HUES64 (cell line): ENCODE measurements around the gene F11R.
"Not testable (repeated sequence)": the region's sequence is repeated elsewhere in the genome, so short reads cannot be mapped to it uniquely, and the experiment has no call there.

Experiments used
- H3K27ac ChIP-seq: 2 replicates; pipeline ENCODE4 v1.7.0; 2013; ENCODE audit warnings: low read depth, low read length, inconsistent platforms
- H3K27me3 ChIP-seq: 2 replicates; pipeline ENCODE4 v1.6.1; 2013; ENCODE audit warnings: mild to moderate bottlenecking, low read length; ENCODE audit not compliant: insufficient read depth
- H3K36me3 ChIP-seq: 2 replicates; pipeline ENCODE4 v1.6.1; 2013; ENCODE audit warnings: mild to moderate bottlenecking, low read length; ENCODE audit not compliant: insufficient read depth
- H3K4me1 ChIP-seq: 2 replicates; pipeline ENCODE4 v1.6.1; 2013; ENCODE audit warnings: mild to moderate bottlenecking, low read length, moderate library complexity; ENCODE audit not compliant: insufficient read depth
- H3K4me3 ChIP-seq: 2 replicates; pipeline ENCODE4 v1.5.1; 2013; ENCODE audit warnings: mild to moderate bottlenecking, low read length, moderate library complexity
- H3K9ac ChIP-seq: 2 replicates; pipeline ENCODE4 v1.6.1; 2013; ENCODE audit warnings: mild to moderate bottlenecking, low read depth, low read length
- H3K9me3 ChIP-seq: 2 replicates; pipeline ENCODE4 v1.6.1; 2013; ENCODE audit warnings: low read depth, low read length; ENCODE audit not compliant: insufficient read depth
- WGBS: fragments of 150-250, 120-280 bp; methylation state at CpG from one replicate; pipeline ENCODE4 v1.1.7; 2013; ENCODE audit warnings: missing lambda C conversion rate; 5-methylcytosine and 5-hydroxymethylcytosine counted together

F11R gene

GRCh38 chr1:161008869-161009510, 12.0 kb downstream of the F11R start:
- H3K9ac ChIP-seq, result no peak overlapping the region
- H3K36me3 ChIP-seq, result peaks cover 16% of the 10 kb centered on the region
- no peaks in the 10 kb centered on the region for H3K9me3 ChIP-seq
- 85% methylated on average over 2 of the region's 4 CpGs for WGBS
- H3K4me3 ChIP-seq, result no peak overlapping the region
- no peak overlapping the region for H3K27ac ChIP-seq
- H3K27me3 ChIP-seq, result no peaks in the 10 kb centered on the region
- H3K4me1 ChIP-seq, result peaks cover 13% of the 10 kb centered on the region

GRCh38 chr1:161007369-161007768, 13.6 kb downstream of the F11R start:
- no peak overlapping the region for H3K4me3 ChIP-seq
- 100% methylated on average over 1 of the region's 2 CpGs for WGBS
- H3K4me1 ChIP-seq, result no peaks in the 10 kb centered on the region
- no peak overlapping the region for H3K27ac ChIP-seq
- H3K9me3 ChIP-seq, result no peaks in the 10 kb centered on the region
- H3K36me3 ChIP-seq, result peaks cover 17% of the 10 kb centered on the region
- no peak overlapping the region for H3K9ac ChIP-seq
- H3K27me3 ChIP-seq, result no peaks in the 10 kb centered on the region

- H3K27me3 ChIP-seq, result no peaks in the 10 kb centered on the region
- no peak overlapping the region for H3K27ac ChIP-seq
- H3K4me1 ChIP-seq, result no peaks in the 10 kb centered on the region
- H3K9ac ChIP-seq, result no peak overlapping the region
- 91% methylated on average over 8 of the region's 8 CpGs for WGBS
- H3K9me3 ChIP-seq, result no peaks in the 10 kb centered on the region
- no peak overlapping the region for H3K4me3 ChIP-seq
- peaks cover 22% of the 10 kb centered on the region for H3K36me3 ChIP-seq
These were observed 14.4 kb downstream of the F11R start for GRCh38 chr1:161006563-161006962.

- 95% methylated on average over 5 of the region's 5 CpGs for WGBS
- peaks cover 55% of the 10 kb centered on the region for H3K36me3 ChIP-seq
These were observed 19.4 kb downstream of the F11R start for GRCh38 chr1:161001525-161001924.

GRCh38 chr1:161000736-161001480, 20.0 kb downstream of the F11R start:
- Histone ChIP-seq H3K4me1 (no peaks in the 10 kb centered on the region), H3K9me3 (no peaks in the 10 kb centered on the region), H3K36me3 (peaks cover 60% of the 10 kb centered on the region), H3K9ac (no peak overlapping the region), H3K27ac (no peak overlapping the region), H3K4me3 (no peak overlapping the region), H3K27me3 (no peaks in the 10 kb centered on the region)
- WGBS, result 96% methylated on average over 11 of the region's 11 CpGs

More at GRCh38 chr1:161001525-161001924, 19.4 kb downstream of the F11R start:
- no peak overlapping the region for H3K27ac ChIP-seq
- H3K4me1 ChIP-seq, result no peaks in the 10 kb centered on the region
- no peak overlapping the region for H3K9ac ChIP-seq
- H3K9me3 ChIP-seq, result no peaks in the 10 kb centered on the region
- no peak overlapping the region for H3K4me3 ChIP-seq
- H3K27me3 ChIP-seq, result no peaks in the 10 kb centered on the region

- H3K4me1 ChIP-seq, result no peaks in the 10 kb centered on the region
- H3K27me3 ChIP-seq, result no peaks in the 10 kb centered on the region
- no peak overlapping the region for H3K9ac ChIP-seq
- H3K9me3 ChIP-seq, result no peaks in the 10 kb centered on the region
- WGBS, result 98% methylated on average over 5 of the region's 5 CpGs
- no peak overlapping the region for H3K27ac ChIP-seq
- H3K36me3 ChIP-seq, result peaks cover 67% of the 10 kb centered on the region
- no peak overlapping the region for H3K4me3 ChIP-seq
These were observed 21.6 kb downstream of the F11R start for GRCh38 chr1:160999376-160999775.

GRCh38 chr1:160997323-160998038, 23.5 kb downstream of the F11R start:
- H3K36me3 ChIP-seq, result peaks cover 66% of the 10 kb centered on the region
- 83% methylated on average over 1 of the region's 1 CpG for WGBS
- H3K27ac ChIP-seq, result no peak overlapping the region
- H3K9ac ChIP-seq, result no peak overlapping the region
- H3K27me3 ChIP-seq, result no peaks in the 10 kb centered on the region
- H3K4me3 ChIP-seq, result no peak overlapping the region
- H3K9me3 ChIP-seq, result no peaks in the 10 kb centered on the region
- H3K4me1 ChIP-seq, result no peaks in the 10 kb centered on the region

- Histone ChIP-seq H3K36me3 (peaks cover 57% of the 10 kb centered on the region), H3K9ac (no peak overlapping the region), H3K9me3 (no peaks in the 10 kb centered on the region), H3K4me3 (no peak overlapping the region), H3K27ac (no peak overlapping the region), H3K27me3 (no peaks in the 10 kb centered on the region), H3K4me1 (no peaks in the 10 kb centered on the region)
- WGBS, result 91% methylated on average over 3 of the region's 3 CpGs
These were observed 24.8 kb downstream of the F11R start for GRCh38 chr1:160996178-160996577.

GRCh38 chr1:160993544-160994193, 27.3 kb downstream of the F11R start:
- H3K9me3 ChIP-seq, result no peaks in the 10 kb centered on the region
- H3K27ac ChIP-seq, result no peak overlapping the region
- H3K4me3 ChIP-seq, result no peak overlapping the region
- no peaks in the 10 kb centered on the region for H3K27me3 ChIP-seq
- H3K36me3 ChIP-seq, result peaks cover 31% of the 10 kb centered on the region
- H3K9ac ChIP-seq, result no peak overlapping the region
- peaks cover 4% of the 10 kb centered on the region; the same call in 1 of the 2 replicates for H3K4me1 ChIP-seq
- WGBS, result 95% methylated on average over 14 of the region's 14 CpGs

- H3K9ac ChIP-seq, H3K27me3 ChIP-seq, H3K4me3 ChIP-seq, H3K27ac ChIP-seq, H3K9me3 ChIP-seq: not testable (repeated sequence)
- 98% methylated on average over 4 of the region's 4 CpGs for WGBS
- Histone ChIP-seq H3K4me1 (peaks cover 17% of the 10 kb centered on the region; the same call in 1 of the 2 replicates), H3K36me3 (peaks cover 17% of the 10 kb centered on the region)
These were observed 28.9 kb downstream of the F11R start for GRCh38 chr1:160992036-160992435.
